HG03175 (cell line): ENCODE data around the gene C4B.
"Not testable (repeated sequence)": the region's sequence is repeated elsewhere in the genome, so short reads cannot be mapped to it uniquely, and the experiment has no call there.

Source experiments
- ATAC-seq: cut with Tn5 transposase; IDR thresholded peaks from one replicate; pipeline ENCODE4 v1.9.1; 2021; ENCODE audit warnings: mild to moderate bottlenecking, moderate library complexity; ENCODE audit not compliant: unreplicated experiment

C4B gene

DNA sequence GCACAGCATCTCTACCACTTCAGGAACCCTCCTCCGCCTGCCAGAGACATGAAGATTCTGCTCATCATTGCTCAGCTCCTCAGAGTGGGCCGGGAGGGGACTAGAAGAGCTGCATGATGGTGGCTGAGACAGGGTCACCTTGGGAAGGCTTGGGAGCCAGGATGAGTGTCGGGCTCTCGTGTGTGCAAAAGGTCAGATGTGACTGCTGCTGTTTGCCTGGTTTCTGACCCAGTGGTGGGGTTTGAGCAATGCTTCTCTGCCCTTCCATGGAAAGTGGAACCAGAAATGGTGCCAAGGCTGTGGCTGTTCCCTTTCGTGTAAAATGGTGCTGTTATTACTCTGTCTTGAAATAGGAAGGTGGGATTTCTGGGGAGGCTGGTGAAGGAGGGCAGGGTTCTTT is 33.6 kb upstream of the C4B start:
- ATAC-seq: not testable (repeated sequence)

DNA sequence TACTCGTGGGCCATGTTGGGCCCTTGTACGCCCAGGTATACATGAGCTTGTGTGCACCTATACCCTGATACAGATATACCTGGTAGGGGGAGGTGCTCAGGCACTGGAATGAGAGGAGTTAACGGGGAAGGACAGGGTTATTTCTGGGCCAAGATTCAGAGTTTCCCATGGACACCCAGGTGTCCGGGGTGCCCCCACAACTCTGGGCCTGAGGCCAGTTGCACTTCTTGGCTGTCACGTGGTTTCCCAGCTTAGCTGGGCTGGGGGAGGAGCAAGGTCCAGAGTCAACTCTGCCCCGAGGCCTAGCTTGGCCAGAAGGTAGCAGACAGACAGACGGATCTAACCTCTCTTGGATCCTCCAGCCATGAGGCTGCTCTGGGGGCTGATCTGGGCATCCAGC is 32.9 kb upstream of the C4B start, which contains the start of gene C4A:
TSS of gene C4A (plus strand) at position 314 of the 400 bp plus-strand sequence. CDS start at position 365, 51 bp downstream.
- not testable (repeated sequence) for ATAC-seq

DNA sequence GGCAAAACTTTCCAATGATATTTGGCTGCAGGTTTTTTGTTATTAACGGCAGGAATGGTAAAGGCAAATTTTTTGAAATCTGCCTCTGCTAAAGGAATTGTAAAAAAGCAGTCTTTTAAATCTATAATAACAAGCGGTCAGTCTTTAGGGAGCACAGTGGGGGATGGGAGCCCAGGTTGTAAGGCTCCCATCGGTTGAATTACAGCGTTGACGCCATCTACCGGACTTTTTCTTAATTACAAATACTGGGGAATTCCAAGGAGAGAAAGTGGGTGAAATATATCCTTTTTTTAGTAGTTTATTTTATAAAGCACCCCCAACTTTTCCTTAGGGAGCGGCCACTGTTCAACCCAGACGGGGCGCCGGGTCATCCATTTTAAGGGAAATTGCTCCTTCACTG is 25.2 kb upstream of the C4B start:
- ATAC-seq: not testable (repeated sequence)

DNA sequence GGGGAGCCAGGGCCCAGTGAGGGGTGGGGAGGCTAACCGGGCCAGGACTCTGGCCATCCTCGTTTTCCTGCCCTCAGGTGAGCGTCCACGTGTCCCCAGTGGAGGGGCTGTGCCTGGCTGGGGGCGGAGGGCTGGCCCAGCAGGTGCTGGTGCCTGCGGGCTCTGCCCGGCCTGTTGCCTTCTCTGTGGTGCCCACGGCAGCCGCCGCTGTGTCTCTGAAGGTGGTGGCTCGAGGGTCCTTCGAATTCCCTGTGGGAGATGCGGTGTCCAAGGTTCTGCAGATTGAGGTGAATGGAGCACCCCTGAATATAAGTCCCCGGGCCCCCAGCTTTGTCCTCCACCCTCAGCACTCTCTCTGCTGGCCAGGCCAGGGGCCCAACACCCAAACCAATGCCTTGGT is 20.2 kb upstream of the C4B start:
- not testable (repeated sequence) for ATAC-seq

DNA sequence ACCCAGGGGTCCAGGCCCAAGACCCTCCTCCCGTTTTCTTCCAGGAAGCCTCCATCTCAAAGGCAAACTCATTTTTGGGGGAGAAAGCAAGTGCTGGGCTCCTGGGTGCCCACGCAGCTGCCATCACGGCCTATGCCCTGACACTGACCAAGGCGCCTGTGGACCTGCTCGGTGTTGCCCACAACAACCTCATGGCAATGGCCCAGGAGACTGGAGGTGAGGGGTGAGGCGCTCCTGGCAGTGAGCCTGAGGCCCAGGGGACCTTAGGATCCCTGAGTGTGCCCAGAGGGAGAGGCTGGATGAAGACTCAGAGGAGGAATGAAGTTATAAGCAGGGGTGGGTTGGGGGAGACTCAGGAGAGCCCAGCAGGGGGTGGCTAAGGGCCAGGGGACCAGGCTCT is 18.2 kb upstream of the C4B start:
- not testable (repeated sequence) for ATAC-seq

DNA sequence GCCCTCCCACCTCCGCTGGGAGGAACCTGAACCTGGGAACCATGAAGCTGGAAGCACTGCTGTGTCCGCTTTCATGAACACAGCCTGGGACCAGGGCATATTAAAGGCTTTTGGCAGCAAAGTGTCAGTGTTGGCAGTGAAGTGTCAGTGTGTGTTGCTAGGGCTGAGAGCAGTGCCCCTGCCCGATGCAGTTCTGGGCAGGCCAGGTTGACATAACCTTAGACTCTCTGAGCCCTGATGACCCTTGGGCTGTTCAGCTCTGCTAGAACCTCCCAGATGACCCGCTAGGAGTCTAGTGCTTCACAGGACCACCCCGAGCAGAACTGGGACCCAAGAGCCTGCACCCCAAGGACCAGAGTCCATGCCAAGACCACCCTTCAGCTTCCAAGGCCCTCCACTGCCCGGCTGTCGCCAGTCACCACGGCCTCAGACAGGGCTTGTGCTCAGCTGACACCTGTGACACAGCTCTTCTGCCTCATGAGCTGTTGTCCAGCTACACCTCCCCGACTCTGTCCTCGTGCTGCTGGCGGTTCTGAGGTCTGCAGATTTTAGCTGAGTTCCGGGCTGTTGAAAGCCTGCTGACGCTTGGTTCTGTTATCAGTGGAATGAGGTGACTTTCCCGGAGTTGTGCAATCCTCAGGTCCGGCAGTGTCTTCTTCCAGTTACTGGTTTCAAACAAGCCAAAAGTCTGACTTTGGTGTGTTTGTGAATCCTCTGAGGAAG is 11.9 kb upstream of the C4B start:
- ATAC-seq: not testable (repeated sequence)

DNA sequence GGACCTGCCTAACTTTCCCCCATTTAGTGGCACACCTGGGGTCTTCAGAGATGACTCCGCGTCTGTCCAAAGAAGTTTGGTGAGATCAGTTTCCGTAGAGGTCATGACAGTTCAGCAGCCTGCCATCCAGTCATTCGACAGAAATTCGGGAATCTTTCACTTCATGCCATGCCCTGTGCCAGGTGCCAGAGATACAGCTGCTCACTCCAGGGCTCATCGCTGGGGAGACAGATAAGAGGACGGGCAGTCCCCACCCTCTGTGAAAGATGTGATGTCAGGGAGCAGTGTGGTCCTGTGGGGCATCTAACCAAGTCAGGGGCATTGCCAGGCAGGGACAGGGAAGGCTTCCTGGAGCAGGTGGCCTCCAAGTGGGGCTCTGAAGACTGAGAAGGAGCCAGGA is 11.3 kb upstream of the C4B start:
- not testable (repeated sequence) for ATAC-seq

DNA sequence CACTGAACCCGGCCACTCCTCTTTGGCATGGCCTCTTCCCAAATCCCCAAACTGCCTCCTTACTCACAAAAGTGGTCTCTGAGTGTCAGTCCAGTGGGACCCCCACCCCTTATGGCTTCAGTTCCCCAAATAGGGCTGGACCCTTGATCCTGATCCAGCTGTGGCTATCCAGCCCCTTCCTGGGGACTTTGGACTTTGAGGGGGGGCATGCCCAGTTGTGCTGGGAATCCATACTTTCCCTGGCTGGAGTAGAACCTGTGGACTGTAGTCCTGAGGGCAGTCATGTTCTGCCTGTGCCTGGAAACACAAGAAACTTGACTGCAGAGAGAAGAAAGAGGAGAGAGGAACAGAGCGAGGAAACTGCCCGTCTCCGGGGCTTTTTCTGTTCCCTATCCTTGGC is 10.2 kb upstream of the C4B start:
- not testable (repeated sequence) for ATAC-seq

DNA sequence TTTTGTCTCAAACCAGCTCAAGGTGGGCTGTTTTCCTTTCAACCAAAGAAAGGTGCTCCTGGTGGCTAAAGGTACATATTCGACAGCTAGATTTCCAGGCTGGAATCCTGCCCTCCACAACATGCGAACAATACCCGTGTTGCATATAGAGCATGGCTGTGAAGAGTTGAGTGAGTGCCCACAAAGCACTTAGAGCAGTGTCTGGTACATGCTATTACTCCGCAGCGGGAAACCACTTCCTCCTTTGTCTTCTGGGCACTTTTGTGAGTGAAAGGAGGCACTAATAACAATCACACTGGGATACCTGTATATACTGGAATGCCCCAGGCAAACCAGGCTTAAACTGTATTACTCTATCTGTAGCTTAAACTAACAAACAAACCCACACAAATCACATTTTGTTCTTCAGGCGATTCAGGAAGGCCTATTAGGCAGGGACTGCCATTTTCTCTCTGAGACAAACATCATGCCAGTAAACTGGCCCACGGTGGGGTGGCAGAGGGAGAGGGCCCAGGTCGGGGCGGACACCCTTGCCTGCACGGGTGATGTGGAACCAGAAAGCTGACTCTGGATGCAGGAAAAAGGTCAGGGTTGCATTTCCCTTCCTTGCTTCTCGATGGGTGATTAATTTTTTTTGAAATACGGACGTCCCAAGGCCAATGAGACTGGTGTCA is 9.6 kb upstream of the C4B start:
- ATAC-seq: not testable (repeated sequence)

DNA sequence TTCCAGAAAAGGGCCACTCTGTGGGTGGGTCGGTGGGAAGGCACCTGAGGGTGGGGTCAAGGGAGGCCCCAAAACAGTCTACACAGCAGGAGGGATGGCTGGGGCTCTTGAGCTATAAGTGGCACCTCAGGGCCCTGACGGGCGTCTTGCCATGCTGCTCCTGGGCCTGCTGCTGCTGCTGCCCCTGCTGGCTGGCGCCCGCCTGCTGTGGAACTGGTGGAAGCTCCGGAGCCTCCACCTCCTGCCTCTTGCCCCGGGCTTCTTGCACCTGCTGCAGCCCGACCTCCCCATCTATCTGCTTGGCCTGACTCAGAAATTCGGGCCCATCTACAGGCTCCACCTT is 9.1 kb upstream of the C4B start:
- not testable (repeated sequence) for ATAC-seq

DNA sequence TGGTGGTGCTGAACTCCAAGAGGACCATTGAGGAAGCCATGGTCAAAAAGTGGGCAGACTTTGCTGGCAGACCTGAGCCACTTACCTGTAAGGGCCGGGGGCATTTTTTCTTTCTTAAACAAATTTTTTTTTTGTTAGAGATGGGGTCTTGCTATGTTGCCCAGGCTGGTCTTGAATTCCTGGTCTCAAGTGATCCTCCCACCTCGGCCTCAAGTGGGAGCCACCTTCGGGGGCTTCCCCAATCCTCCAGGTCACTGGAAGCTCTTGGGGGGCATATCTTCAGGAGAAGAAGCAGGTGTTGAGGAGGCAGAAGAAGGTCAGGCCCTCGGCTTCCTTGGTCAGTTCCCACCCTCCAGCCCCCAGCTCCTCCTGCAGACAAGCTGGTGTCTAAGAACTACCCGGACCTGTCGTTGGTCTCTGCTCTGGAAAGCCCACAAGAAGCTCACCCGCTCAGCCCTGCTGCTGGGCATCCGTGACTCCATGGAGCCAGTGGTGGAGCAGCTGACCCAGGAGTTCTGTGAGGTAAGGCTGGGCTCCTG is 8.5 kb upstream of the C4B start:
- not testable (repeated sequence) for ATAC-seq

DNA sequence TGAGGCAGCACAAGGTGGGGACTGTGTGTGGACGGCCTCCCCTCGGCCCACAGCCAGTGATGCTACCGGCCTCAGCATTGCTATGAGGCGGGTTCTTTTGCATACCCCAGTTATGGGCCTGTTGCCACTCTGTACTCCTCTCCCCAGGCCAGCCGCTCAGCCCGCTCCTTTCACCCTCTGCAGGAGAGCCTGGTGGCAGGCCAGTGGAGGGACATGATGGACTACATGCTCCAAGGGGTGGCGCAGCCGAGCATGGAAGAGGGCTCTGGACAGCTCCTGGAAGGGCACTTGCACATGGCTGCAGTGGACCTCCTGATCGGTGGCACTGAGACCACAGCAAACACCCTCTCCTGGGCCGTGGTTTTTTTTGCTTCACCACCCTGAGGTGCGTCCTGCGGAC is 7.5 kb upstream of the C4B start:
- not testable (repeated sequence) for ATAC-seq

DNA sequence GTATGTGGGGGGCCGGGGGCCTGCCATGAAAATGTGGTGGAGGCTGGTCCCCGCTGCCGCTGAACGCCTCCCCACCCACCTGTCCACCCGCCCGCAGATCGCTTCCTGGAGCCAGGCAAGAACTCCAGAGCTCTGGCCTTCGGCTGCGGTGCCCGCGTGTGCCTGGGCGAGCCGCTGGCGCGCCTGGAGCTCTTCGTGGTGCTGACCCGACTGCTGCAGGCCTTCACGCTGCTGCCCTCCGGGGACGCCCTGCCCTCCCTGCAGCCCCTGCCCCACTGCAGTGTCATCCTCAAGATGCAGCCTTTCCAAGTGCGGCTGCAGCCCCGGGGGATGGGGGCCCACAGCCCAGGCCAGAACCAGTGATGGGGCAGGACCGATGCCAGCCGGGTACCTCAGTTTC is 6.6 kb upstream of the C4B start:
- not testable (repeated sequence) for ATAC-seq

DNA sequence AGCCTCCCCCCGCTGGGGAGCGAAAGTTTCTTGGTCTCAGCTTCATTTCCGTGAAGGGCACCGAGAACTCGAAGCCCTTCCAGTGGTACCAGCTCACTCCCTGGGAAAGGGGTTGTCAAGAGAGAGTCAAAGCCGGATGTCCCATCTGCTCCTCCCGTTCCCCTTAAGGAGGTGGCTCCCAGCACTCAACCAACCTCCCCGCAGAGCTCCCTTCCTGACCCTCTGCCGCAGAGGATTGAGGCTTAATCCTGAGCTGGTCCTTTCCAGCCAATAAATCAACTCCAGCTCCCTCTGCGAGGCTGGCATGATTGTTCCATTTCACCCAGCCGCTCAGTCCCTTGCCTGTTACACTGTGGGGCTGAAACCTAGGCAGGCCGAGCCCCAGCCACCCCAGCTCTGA is 6.0 kb upstream of the C4B start:
- not testable (repeated sequence) for ATAC-seq

DNA sequence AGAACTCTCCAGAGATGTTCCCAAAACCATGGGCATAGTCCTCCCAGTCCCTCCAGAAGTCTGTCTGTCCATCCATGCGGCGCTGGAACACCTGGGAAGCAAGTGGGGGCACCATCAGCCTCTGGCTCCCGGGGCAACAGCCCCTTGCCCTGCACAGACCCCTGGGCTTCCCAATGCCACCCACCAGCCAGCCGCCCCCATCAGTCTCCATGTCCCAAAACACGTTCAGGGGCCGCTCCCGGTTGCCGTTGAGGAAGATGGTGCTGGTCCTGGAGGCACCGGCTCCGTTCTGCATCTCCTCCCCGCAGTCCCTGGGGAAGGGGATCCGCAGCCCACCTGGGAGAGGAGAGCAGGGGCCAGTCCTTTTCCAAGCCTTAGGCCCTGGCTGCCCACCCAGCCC is 5.1 kb upstream of the C4B start:
- ATAC-seq: not testable (repeated sequence)

DNA sequence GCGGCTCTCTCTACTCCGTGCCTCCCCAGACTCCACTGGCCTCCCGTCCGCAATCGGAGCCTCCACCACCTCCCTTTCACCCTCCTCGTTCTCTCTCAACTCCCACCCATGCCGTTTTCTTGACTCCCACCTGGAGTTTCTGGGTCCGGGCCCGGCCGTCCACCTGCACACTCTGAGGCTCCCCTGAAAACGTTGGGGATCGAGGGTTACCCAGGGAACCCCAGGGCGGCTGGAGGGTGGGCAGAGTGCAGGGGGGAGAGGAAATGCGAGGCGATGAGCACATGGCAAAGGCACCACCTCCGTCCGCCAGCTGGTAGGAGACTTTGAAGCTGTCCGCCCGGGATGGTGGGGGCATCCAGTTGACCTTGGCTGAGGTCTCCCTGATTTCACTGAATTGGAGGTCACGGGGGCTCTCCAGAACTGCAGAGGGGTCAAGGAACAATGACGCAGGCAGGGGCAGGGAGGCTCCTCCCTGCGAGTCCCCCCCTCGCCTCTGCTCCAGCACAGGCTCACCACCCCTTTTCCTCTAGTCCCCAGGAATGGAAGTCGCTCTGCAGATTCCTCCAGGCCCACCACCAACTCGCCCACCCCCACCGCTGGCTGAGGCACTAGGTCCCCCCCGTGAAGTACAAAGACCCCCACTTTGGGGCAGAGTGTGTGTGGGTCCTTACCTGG is 3.6 kb upstream of the C4B start:
- ATAC-seq: not testable (repeated sequence)

DNA sequence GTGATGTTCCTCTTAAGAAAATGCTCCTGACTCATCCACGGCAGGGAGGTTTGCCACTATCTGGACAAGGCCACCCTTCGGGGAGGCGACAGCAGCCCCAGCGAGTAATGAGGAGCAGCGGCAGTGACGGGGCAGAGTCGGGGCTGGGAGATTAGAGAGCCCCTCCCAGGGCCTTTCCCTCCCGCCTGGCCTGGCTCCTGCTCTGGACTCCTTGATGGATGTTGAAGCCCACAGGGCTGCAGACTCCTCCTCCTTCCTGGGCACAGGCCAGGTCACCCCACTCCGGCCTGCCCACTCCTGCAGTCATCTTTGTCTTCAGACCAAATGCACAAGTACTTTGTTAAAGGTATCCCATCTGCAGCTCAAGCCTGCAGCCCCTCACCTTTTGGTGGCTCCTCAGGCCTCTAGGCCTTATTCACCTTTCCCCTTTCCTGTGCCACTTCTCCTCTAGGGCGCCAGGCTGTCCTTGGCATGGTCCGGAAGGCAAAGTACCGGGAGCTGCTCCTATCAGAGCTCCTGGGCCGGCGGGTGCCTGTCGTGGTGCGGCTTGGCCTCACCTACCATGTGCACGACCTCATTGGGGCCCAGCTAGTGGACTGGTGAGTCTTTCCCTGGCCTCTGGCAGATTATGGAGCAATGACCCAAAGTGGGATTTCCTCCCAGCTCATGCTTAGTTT is 1.5 kb upstream of the C4B start:
- ATAC-seq: not testable (repeated sequence)

DNA sequence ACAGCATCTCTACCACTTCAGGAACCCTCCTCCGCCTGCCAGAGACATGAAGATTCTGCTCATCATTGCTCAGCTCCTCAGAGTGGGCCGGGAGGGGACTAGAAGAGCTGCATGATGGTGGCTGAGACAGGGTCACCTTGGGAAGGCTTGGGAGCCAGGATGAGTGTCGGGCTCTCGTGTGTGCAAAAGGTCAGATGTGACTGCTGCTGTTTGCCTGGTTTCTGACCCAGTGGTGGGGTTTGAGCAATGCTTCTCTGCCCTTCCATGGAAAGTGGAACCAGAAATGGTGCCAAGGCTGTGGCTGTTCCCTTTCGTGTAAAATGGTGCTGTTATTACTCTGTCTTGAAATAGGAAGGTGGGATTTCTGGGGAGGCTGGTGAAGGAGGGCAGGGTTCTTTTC is 857 bp upstream of the C4B start:
- ATAC-seq: not testable (repeated sequence)

DNA sequence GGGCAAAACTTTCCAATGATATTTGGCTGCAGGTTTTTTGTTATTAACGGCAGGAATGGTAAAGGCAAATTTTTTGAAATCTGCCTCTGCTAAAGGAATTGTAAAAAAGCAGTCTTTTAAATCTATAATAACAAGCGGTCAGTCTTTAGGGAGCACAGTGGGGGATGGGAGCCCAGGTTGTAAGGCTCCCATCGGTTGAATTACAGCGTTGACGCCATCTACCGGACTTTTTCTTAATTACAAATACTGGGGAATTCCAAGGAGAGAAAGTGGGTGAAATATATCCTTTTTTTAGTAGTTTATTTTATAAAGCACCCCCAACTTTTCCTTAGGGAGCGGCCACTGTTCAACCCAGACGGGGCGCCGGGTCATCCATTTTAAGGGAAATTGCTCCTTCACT is 7.5 kb downstream of the C4B start:
- not testable (repeated sequence) for ATAC-seq

DNA sequence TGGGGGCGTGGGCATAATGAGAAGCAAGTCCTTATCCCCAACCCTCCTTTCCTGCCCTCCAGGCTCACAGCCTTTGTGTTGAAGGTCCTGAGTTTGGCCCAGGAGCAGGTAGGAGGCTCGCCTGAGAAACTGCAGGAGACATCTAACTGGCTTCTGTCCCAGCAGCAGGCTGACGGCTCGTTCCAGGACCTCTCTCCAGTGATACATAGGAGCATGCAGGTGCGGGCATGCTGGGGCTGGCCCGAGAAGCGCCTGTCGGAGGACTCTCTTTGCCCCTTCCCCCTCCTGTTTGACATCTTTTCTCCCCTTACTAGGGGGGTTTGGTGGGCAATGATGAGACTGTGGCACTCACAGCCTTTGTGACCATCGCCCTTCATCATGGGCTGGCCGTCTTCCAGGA is 14.0 kb downstream of the C4B start:
- ATAC-seq: not testable (repeated sequence)

DNA sequence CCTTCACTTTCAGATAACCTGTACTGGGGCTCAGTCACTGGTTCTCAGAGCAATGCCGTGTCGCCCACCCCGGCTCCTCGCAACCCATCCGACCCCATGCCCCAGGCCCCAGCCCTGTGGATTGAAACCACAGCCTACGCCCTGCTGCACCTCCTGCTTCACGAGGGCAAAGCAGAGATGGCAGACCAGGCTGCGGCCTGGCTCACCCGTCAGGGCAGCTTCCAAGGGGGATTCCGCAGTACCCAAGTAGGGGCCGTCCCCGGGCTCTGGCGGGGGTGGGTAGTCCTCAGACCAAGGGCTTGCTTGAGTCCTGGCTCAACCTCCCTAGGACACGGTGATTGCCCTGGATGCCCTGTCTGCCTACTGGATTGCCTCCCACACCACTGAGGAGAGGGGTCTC is 15.0 kb downstream of the C4B start:
- not testable (repeated sequence) for ATAC-seq
